HG03354 (cell line): ENCODE data around the gene ALAS1.

Experiments used
- ATAC-seq: cut with Tn5 transposase; IDR thresholded peaks from one replicate; pipeline ENCODE4 v1.9.1; 2021; ENCODE audit warnings: mild to moderate bottlenecking; ENCODE audit not compliant: unreplicated experiment, poor library complexity, severe bottlenecking

Gene ALAS1

GRCh38 chr3:52231502-52232278, 33.7 kb downstream of the ALAS1 start:
- ATAC-seq: peak; percentile 54

- ATAC-seq: no peak
These were observed 34.5 kb downstream of the ALAS1 start for GRCh38 chr3:52232279-52233107.

- ATAC-seq: no peak
These were observed 35.2 kb downstream of the ALAS1 start for GRCh38 chr3:52233108-52233591.

GRCh38 chr3:52233968-52234367, 36.0 kb downstream of the ALAS1 start:
- no peak for ATAC-seq

GRCh38 chr3:52234516-52235447, 36.8 kb downstream of the ALAS1 start:
- ATAC-seq: no peak

- ATAC-seq: no peak
These were observed 38.5 kb downstream of the ALAS1 start for GRCh38 chr3:52236424-52236886.

- no peak for ATAC-seq
These were observed 39.2 kb downstream of the ALAS1 start for GRCh38 chr3:52237006-52237656.

- ATAC-seq: no peak
These were observed 39.8 kb downstream of the ALAS1 start for GRCh38 chr3:52237657-52238172.

- peak; percentile 2 for ATAC-seq
These were observed 40.3 kb downstream of the ALAS1 start for GRCh38 chr3:52238193-52238760.

GRCh38 chr3:52238761-52239701, 41.1 kb downstream of the ALAS1 start, which contains the start of gene TWF2:
Gene TWF2 (minus strand): TSS chr3:52239158. CDS start chr3:52239016, 142 bp downstream.
- peak; percentile 84 for ATAC-seq

- no peak for ATAC-seq
These were observed 42.3 kb downstream of the ALAS1 start for GRCh38 chr3:52240059-52240885.

- no peak for ATAC-seq
These were observed 43.0 kb downstream of the ALAS1 start for GRCh38 chr3:52240886-52241370.

GRCh38 chr3:52242039-52242438, 44.1 kb downstream of the ALAS1 start:
- ATAC-seq: no peak

GRCh38 chr3:52243791-52244628, 46.0 kb downstream of the ALAS1 start:
- ATAC-seq: peak; percentile 46
